GM12892 (cell line): ENCODE data around the gene SYTL4.

Source experiments
- POLR2A ChIP-seq: IDR thresholded peaks from 2 replicates; pipeline ENCODE4 v1.6.1; 2011; ENCODE audit warnings: low read depth, low read length, control low read depth
- POLR2AphosphoS5 ChIP-seq: IDR thresholded peaks from 2 replicates; pipeline ENCODE4 v1.6.1; 2011; ENCODE audit warnings: low read depth, low read length, control low read depth
- TAF1 ChIP-seq: IDR thresholded peaks from 2 replicates; pipeline ENCODE4 v1.6.1; 2011; ENCODE audit warnings: low read depth, mild to moderate bottlenecking, control low read depth, low read length, borderline replicate concordance

DNA sequence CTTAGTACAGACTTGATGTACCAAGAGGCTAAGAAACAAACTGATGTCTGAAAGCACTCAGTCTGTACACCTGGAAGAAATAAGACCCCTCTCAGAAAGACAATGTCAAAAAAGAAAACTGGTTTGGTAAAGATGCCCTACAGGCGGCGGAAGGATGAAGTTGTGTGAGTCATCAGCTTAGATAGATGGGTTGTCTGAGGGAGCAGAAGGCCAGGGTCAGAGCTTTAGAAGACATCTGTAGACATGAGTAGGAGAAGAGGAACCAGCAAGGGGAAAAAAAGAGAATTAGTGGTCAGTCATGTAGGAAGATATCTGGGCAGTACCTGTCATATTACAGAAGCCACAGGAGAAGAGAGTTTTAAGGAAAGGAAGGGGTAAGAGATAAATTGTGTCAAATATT is 79.7 kb downstream of the SYTL4 start:
- no peak for TF ChIP-seq POLR2A
- no peak for TF ChIP-seq POLR2AphosphoS5
- TF ChIP-seq TAF1: no peak
